K562 (cell line): ENCODE results near the gene AP2A2. TPM values are rescaled to one million over a fixed set of nuclear protein-coding genes. Genes with fewer than 3 reads are reported as not detected.

Source experiments
- ATAC-seq: fragments of 200-7000 bp; cut with Tn5 transposase; 3 replicates; pipeline ENCODE4 v1.9.1; 2020; ENCODE audit warnings: moderate library complexity
- BruUV-seq: library from RNA; stranded (reverse); fragments of 400-500 nt; replicated peaks from 2 replicates; lab custom pipeline; 2021; lab: Mats Ljungman, UMichigan
- CTCF ChIA-PET: fragments of 300-600 bp; formaldehyde crosslinking; extraction: SDS; loops from one replicate; lab custom pipeline; 2021; ENCODE audit warnings: low intra/inter-chr PET ratio; lab: Yijun Ruan, JAX
- POLR2A ChIA-PET: fragments of 300-600, 350-650 bp; sonication (Branson Sonifier 250); formaldehyde crosslinking; extraction: SDS; loops from one replicate; lab custom pipeline; 2021; ENCODE audit warnings: antibody characterized with exemption, inconsistent platforms; lab: Yijun Ruan, JAX
- DNase-seq, 4 experiments: peaks; one replicate each; pipeline versions ENCODE4 v3.0.0 to v3.0.0-alpha.2; 2011 to 2018; ENCODE audit warnings: low spot score in 3 of 4, mixed read lengths in 3 of 4; ENCODE audit errors: extremely low read depth in 1 of 4
- FAIRE-seq: peaks from 2 replicates; lab custom pipeline; 2011; peaks lifted over from hg19 to GRCh38; lab: Jason Lieb, UNC
- H2AFZ ChIP-seq: 2 replicates; pipeline ENCODE4 v1.6.0; 2011; ENCODE audit warnings: low read depth, low read length, control low read depth, inconsistent platforms
- H3K27ac ChIP-seq: fragments of 200-600 bp; 3 replicates; pipeline ENCODE4 v1.8.0; 2011; ENCODE audit warnings: low read depth, mild to moderate bottlenecking, control low read depth, inconsistent platforms, low read length, moderate library complexity, mixed read lengths; ENCODE audit errors: extremely low read depth
- H3K27me3 ChIP-seq, 2 experiments: fragments of 300-600 bp in 1 of 2; 2 replicates in 1 of 2; 3 replicates in 1 of 2; pipeline versions ENCODE4 v1.6.0 to v1.8.0; 2011; ENCODE audit warnings: inconsistent platforms in 2 of 2, low read length in 2 of 2, mild to moderate bottlenecking in 1 of 2, mixed read lengths in 1 of 2, moderate library complexity in 1 of 2; ENCODE audit not compliant: control insufficient read depth in 2 of 2, insufficient read depth in 2 of 2
- H3K36me3 ChIP-seq: fragments of 300-600 bp; 3 replicates; pipeline ENCODE4 v1.8.0; 2011; ENCODE audit warnings: mild to moderate bottlenecking, low read length, inconsistent platforms; ENCODE audit not compliant: control insufficient read depth, insufficient read depth
- H3K4me1 ChIP-seq, 2 experiments: fragments of 200-600 bp in 1 of 2; replicated peaks in 1 of 2; 2 replicates in 1 of 2; 3 replicates in 1 of 2; pipeline versions ENCODE4 v1.5.1 to v1.8.0; 2011; ENCODE audit warnings: inconsistent platforms in 2 of 2, low read length in 2 of 2, mild to moderate bottlenecking in 1 of 2, mixed read lengths in 1 of 2, moderate library complexity in 1 of 2; ENCODE audit not compliant: control insufficient read depth in 2 of 2, insufficient read depth in 2 of 2
- H3K4me2 ChIP-seq: 2 replicates; pipeline ENCODE4 v1.6.1; 2011; ENCODE audit warnings: low read length, control low read depth, inconsistent platforms, mixed read lengths; ENCODE audit not compliant: insufficient read depth
- H3K4me3 ChIP-seq: fragments of 200-600 bp; sonication (generic), shearing (Covaris generic); 2 replicates; pipeline ENCODE4 v1.5.1; 2016; ENCODE audit warnings: control low read depth, inconsistent platforms
- H3K79me2 ChIP-seq: fragments of 200-600 bp; 3 replicates; pipeline ENCODE4 v1.8.0; 2011; ENCODE audit warnings: low read length, inconsistent platforms; ENCODE audit not compliant: control insufficient read depth, insufficient read depth
- H3K9ac ChIP-seq, 2 experiments: 2 replicates each; pipeline versions ENCODE4 v1.6.0 to v1.6.1; 2011; ENCODE audit warnings: low read depth in 2 of 2, low read length in 2 of 2, control low read depth in 1 of 2, inconsistent platforms in 1 of 2, mild to moderate bottlenecking in 1 of 2, mixed read lengths in 1 of 2; ENCODE audit not compliant: insufficient read depth in 1 of 2
- H3K9me1 ChIP-seq: one replicate; pipeline ENCODE4 v1.6.0; 2011; ENCODE audit warnings: inconsistent platforms, mild to moderate bottlenecking, low read length, moderate library complexity; ENCODE audit not compliant: control insufficient read depth, insufficient read depth
- H3K9me3 ChIP-seq: replicated peaks from 2 replicates; pipeline ENCODE4 v1.5.1; 2011; ENCODE audit warnings: low read depth, low read length, inconsistent platforms; ENCODE audit not compliant: control insufficient read depth, insufficient read depth
- H4K20me1 ChIP-seq: replicated peaks from 2 replicates; pipeline ENCODE4 v1.6.1; 2011; ENCODE audit warnings: low read length, inconsistent platforms, mixed read lengths; ENCODE audit not compliant: control insufficient read depth, insufficient read depth
- CTBP1 ChIP-seq: fragments of 450-650 bp; IDR thresholded peaks from 2 replicates; pipeline ENCODE4 v1.6.1; 2016; ENCODE audit warnings: borderline replicate concordance
- DACH1 ChIP-seq: fragments of 450-650 bp; IDR thresholded peaks from 2 replicates; pipeline ENCODE4 v1.6.1; 2018; ENCODE audit not compliant: partially characterized antibody
- E2F3 ChIP-seq: fragments of 250-450 bp; sonication (Bioruptor Pico); IDR thresholded peaks from 2 replicates; pipeline ENCODE4 v1.4.0; 2020; ENCODE audit warnings: mild to moderate bottlenecking
- E2F5 ChIP-seq: sonication (generic); formaldehyde crosslinking; IDR thresholded peaks from 2 replicates; pipeline ENCODE4 v1.8.0; 2022; ENCODE audit warnings: mild to moderate bottlenecking, missing genetic modification reagents
- GABPB1 ChIP-seq: sonication (generic); formaldehyde crosslinking; IDR thresholded peaks from 2 replicates; pipeline ENCODE4 v1.8.0; 2022; ENCODE audit warnings: mild to moderate bottlenecking, missing genetic modification reagents
- MEF2D ChIP-seq: conservative IDR thresholded peaks from 2 replicates; pipeline ENCODE4 v1.6.1; 2016; ENCODE audit warnings: low read depth, missing genetic modification characterization, missing compliant biosample characterization
- NCOA4 ChIP-seq: fragments of 450-650 bp; IDR thresholded peaks from 2 replicates; pipeline ENCODE4 v1.6.1; 2018; ENCODE audit warnings: mild to moderate bottlenecking; ENCODE audit not compliant: partially characterized antibody
- NR1H2 ChIP-seq: sonication (generic); formaldehyde crosslinking; IDR thresholded peaks from 2 replicates; pipeline ENCODE4 v1.4.0; 2020; ENCODE audit warnings: mild to moderate bottlenecking, missing genetic modification reagents
- POLR2AphosphoS2 ChIP-seq: IDR thresholded peaks from 2 replicates; pipeline ENCODE4 v1.6.1; 2012; ENCODE audit warnings: low read length, improper control_type of control experiment
- TAF9B ChIP-seq: fragments of 450-650 bp; IDR thresholded peaks from 2 replicates; pipeline ENCODE4 v1.6.1; 2018; ENCODE audit warnings: mild to moderate bottlenecking; ENCODE audit not compliant: partially characterized antibody
- U2AF1 ChIP-seq: fragments of 200-400 bp; formaldehyde crosslinking; optimal IDR thresholded peaks from 2 replicates; pipeline ENCODE3; 2017; ENCODE audit warnings: mild to moderate bottlenecking, low read depth, low read length, moderate library complexity
- ZBTB1 ChIP-seq: sonication (generic); formaldehyde crosslinking; IDR thresholded peaks from 2 replicates; pipeline ENCODE4 v1.8.1; 2023; ENCODE audit warnings: missing genetic modification reagents, low read depth, mild to moderate bottlenecking, borderline replicate concordance
- ZC3H8 ChIP-seq: fragments of 450-650 bp; IDR thresholded peaks from 2 replicates; pipeline ENCODE4 v1.6.1; 2017
- ZKSCAN1 ChIP-seq: fragments of 150-350 bp; IDR thresholded peaks from 2 replicates; pipeline ENCODE4 v1.6.1; 2016; ENCODE audit warnings: low read depth, low read length
- ZNF586 ChIP-seq: fragments of 450-650 bp; formaldehyde crosslinking; conservative IDR thresholded peaks from 2 replicates; pipeline ENCODE4 v1.4.0; 2020; ENCODE audit warnings: mild to moderate bottlenecking, moderate library complexity
- ZNF77 ChIP-seq: fragments of 250-450 bp; sonication (Bioruptor Pico); IDR thresholded peaks from 2 replicates; pipeline ENCODE4 v1.5.0; 2020
- WGBS: fragments of 100-300 bp; shearing (Covaris generic); methylation state at CpG from one replicate; pipeline ENCODE4 v1.1.6; 2016; ENCODE audit warnings: low coverage, mixed read lengths; ENCODE audit not compliant: insufficient coverage; ENCODE audit errors: missing lambda C conversion rate; 5-methylcytosine and 5-hydroxymethylcytosine counted together
- in situ Hi-C: fragments of 300-500 bp; cut with MboI; formaldehyde crosslinking; loops from 4 replicates; pipeline ENCODE4 v1.15.0; 2018; ENCODE audit warnings: inconsistent platforms, mixed read lengths
- intact Hi-C: fragments of 100-400 bp; cut with micrococcal nuclease; formaldehyde crosslinking; loops from 2 replicates; pipeline ENCODE4 v1.14.2; 2022
- polyA plus RNA-seq, 8 experiments: library from polyadenylated mRNA; depleted of rRNA in 4 of 8; stranded (reverse) in 5 of 8; unstranded in 3 of 8; fragments of >200 nt; fragmentation: Nextera tagmentation in 2 of 8; fragmentation: Illumina TruSeq in 1 of 8; extraction: Ambion mirVana in 2 of 8; extraction: Trizol in 1 of 8; gene quantifications; 2 replicates each; pipeline versions ENCODE4 v1.2.1 to v1.2.3, GENCODE V29; 2011 to 2014; ENCODE audit warnings: inconsistent platforms in 1 of 8, missing spikeins in 1 of 8
- total RNA-seq, 7 experiments: library from RNA; depleted of rRNA in 6 of 7; stranded (reverse); fragments of >200 nt in 6 of 7; fragmentation: Illumina TruSeq in 2 of 7; extraction: Trizol in 2 of 7; gene quantifications; 2 replicates each; pipeline versions ENCODE4 v1.2.1 to v1.2.3, GENCODE V29; 2011 to 2021; ENCODE audit warnings: low replicate concordance in 1 of 7
- TF ChIP-seq, protein P1 (sequence below): fragments of 450-650 bp; formaldehyde crosslinking; IDR thresholded peaks from 2 replicates; pipeline ENCODE4 v1.4.0; 2020; ENCODE audit warnings: mild to moderate bottlenecking, mixed read lengths

The AP2A2 gene
- total and polyA plus RNA-seq, 9 of the 15 experiments (the other 6 are each of a cell fraction or from before 2014, with no cell fraction given), result 0.69 to 41.7 (median 15.2) TPM

DNA sequence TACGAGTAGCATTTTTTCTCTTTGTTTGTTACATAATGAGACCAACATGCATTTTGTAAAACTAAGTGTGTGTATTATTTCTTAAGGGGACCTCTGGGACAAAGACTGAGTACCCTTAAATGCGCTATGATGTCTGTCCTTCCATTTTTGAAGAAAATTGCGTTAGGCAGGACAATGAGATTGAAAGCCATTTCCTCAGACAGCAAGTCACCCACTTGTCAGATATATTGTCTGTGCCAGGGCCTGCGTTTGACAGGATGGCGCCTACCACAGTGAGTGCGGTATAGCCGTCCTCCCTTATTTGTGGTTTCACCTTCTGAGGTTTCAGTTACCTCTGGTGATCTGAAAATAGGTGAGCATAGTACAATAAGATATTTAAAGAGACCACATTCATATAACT lies 2.2 kb downstream of the AP2A2 start:
- ATAC-seq (no peak), FAIRE-seq (peak; percentile 61)

DNA sequence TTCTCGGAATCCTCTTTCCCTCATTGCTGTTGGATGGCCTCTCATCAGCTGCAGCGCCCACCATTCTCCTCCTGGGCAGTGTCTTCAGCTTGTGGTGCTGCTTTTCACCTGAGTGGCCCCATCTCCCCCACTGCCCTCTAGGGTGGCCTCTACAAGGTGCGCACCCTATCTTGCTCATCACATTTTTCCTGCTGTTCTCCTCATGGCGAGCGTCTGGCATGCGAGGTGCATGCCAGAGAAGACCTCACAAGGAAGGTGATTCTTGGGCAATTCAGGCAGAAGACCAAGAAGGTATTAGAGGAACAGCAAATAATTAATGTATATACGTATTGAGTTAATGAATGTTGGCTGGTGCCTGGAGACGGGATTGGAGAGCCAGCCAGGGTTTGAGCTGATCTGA lies 3.1 kb downstream of the AP2A2 start:
- CTCF ChIA-PET, result no interaction called here
- DNase-seq (no peak), FAIRE-seq (no peak), ATAC-seq (no peak)
- intact Hi-C loops, result no loop called here
- whole genome bisulfite sequencing, result 85% methylated on average over 8 of the region's 8 CpGs
- Histone ChIP-seq H3K9ac (no peak overlapping the region), H3K27ac (no peak overlapping the region), H3K9me1 (peaks cover 4% of the 10 kb centered on the region), H4K20me1 (peaks cover 2% of the 10 kb centered on the region; the same call in 1 of the 2 replicates), H3K4me2 (no peak overlapping the region), H3K79me2 (peaks cover 45% of the 10 kb centered on the region), H3K4me3 (no peak overlapping the region), H2AFZ (no peak overlapping the region), H3K36me3 (peaks cover 17% of the 10 kb centered on the region; the same call in 1 of the 3 replicates), H3K27me3 (no peaks in the 10 kb centered on the region), H3K9me3 (no peaks in the 10 kb centered on the region), H3K4me1 (peaks cover 8 to 33% of the 10 kb centered on the region in 2 experiments)
- BruUV-seq, result no TSS peak
- in situ Hi-C loops, result no loop called here
- POLR2A ChIA-PET, result interaction anchor here (0.8 to 1.4 kb wide), 5 partner anchors 9 to 88 kb away, joined by 3 to 5 read pairs (median 4); no protein-coding TSS in a partner anchor
- no peak for TF ChIP-seq NCOA4
- no peak for TF ChIP-seq POLR2AphosphoS2
- TF ChIP-seq NR1H2 (CRISPR knock-in tag), result no peak
- no peak for TF ChIP-seq ZNF586 (CRISPR knock-in tag)
- no peak for TF ChIP-seq CTBP1
- TF ChIP-seq ZKSCAN1, result no peak
- TF ChIP-seq ZC3H8, result no peak
- no peak for TF ChIP-seq TAF9B
- no peak for TF ChIP-seq ZBTB1
- no peak for TF ChIP-seq E2F3 (CRISPR knock-in tag)
- TF ChIP-seq, protein P1, sequence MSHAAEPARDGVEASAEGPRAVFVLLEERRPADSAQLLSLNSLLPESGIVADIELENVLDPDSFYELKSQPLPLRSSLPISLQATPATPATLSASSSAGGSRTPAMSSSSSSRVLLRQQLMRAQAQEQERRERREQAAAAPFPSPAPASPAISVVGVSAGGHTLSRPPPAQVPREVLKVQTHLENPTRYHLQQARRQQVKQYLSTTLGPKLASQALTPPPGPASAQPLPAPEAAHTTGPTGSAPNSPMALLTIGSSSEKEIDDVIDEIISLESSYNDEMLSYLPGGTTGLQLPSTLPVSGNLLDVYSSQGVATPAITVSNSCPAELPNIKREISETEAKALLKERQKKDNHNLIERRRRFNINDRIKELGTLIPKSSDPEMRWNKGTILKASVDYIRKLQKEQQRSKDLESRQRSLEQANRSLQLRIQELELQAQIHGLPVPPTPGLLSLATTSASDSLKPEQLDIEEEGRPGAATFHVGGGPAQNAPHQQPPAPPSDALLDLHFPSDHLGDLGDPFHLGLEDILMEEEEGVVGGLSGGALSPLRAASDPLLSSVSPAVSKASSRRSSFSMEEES (CRISPR knock-in tag), result no peak

More for the DNA sequence above, 2.2 kb downstream of the AP2A2 start:
- POLR2A ChIA-PET, result interaction anchor here (0.8 to 1.4 kb wide), 2 partner anchors 26 to 89 kb away, joined by 3 to 4 read pairs; no protein-coding TSS in a partner anchor
- intact Hi-C loops (no loop called here), in situ Hi-C loops (no loop called here)
- no peak for TF ChIP-seq GABPB1 (CRISPR knock-in tag)
- no peak for TF ChIP-seq E2F5 (CRISPR knock-in tag)
- no peak for TF ChIP-seq DACH1
- no peak for TF ChIP-seq U2AF1
- no peak for TF ChIP-seq ZNF77
- TF ChIP-seq MEF2D (tag), result no peak
- Histone ChIP-seq H4K20me1 (peaks cover 2% of the 10 kb centered on the region; the same call in 1 of the 2 replicates), H2AFZ (no peak overlapping the region), H3K9me1 (peaks cover 4% of the 10 kb centered on the region), H3K9ac (no peak overlapping the region), H3K9me3 (no peaks in the 10 kb centered on the region), H3K4me1 (peaks cover 8 to 34% of the 10 kb centered on the region in 2 experiments), H3K79me2 (peaks cover 39% of the 10 kb centered on the region), H3K27me3 (no peaks in the 10 kb centered on the region), H3K4me2 (no peak overlapping the region), H3K4me3 (no peak overlapping the region), H3K27ac (no peak overlapping the region), H3K36me3 (peaks cover 17% of the 10 kb centered on the region; the same call in 1 of the 3 replicates)
- BruUV-seq, result TSS peak; percentile 26
- 77% methylated on average over 7 of the region's 7 CpGs for WGBS
- DNase-seq, result no peak
- CTCF ChIA-PET, result no interaction called here
